ENCODE measurements around the gene WASF3. TPM values are rescaled to one million over a fixed set of nuclear protein-coding genes. Genes with fewer than 3 reads are reported as not detected.

Gene WASF3
- total and polyA plus RNA-seq, 12 donors, result 2.7 to 13.6 (median 8.8) TPM

DNA sequence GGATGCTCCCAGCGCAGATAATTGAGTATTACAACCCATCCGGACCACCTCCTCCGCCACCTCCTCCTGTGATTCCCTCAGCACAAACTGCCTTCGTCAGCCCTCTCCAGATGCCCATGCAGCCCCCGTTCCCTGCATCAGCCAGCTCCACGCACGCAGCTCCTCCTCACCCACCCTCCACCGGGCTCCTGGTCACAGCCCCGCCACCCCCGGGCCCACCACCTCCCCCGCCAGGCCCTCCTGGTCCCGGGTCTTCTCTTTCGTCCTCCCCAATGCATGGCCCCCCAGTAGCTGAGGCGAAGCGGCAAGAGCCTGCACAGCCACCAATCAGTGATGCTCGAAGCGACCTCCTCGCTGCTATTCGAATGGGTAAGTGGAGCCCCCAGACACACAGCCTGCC lies 125.1 kb downstream of the WASF3 start:
- TF ChIP-seq, protein P1, sequence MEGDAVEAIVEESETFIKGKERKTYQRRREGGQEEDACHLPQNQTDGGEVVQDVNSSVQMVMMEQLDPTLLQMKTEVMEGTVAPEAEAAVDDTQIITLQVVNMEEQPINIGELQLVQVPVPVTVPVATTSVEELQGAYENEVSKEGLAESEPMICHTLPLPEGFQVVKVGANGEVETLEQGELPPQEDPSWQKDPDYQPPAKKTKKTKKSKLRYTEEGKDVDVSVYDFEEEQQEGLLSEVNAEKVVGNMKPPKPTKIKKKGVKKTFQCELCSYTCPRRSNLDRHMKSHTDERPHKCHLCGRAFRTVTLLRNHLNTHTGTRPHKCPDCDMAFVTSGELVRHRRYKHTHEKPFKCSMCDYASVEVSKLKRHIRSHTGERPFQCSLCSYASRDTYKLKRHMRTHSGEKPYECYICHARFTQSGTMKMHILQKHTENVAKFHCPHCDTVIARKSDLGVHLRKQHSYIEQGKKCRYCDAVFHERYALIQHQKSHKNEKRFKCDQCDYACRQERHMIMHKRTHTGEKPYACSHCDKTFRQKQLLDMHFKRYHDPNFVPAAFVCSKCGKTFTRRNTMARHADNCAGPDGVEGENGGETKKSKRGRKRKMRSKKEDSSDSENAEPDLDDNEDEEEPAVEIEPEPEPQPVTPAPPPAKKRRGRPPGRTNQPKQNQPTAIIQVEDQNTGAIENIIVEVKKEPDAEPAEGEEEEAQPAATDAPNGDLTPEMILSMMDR (IDR thresholded peaks at IDR 0.05), result no peak
- no peak for DNase-seq
- no peaks in the 10 kb centered on the region for H3K4me1 ChIP-seq
- no peaks in the 10 kb centered on the region for H3K27me3 ChIP-seq
- 96 to 97% methylated on average over 19 of the region's 19 CpGs for WGBS, 2 donors
- H3K27ac ChIP-seq, result no peak overlapping the region
- no peak overlapping the region for H3K4me3 ChIP-seq
- no peaks in the 10 kb centered on the region for H3K9me3 ChIP-seq
- ATAC-seq, result peak in 1 of 8 donors; percentile 18
- H3K36me3 ChIP-seq, result peaks cover 0 to 73% (median 17%) of the 10 kb centered on the region in 9 donors
- intact Hi-C loops (cut with DNase I), result no loop called here

GRCh38 chr13:26685606-26686005 lies 128.1 kb downstream of the WASF3 start:
- WGBS, 2 donors, result 95% methylated on average over 22 of the region's 22 CpGs
- Histone ChIP-seq H3K4me1 (no peaks in the 10 kb centered on the region), H3K27me3 (no peaks in the 10 kb centered on the region), H3K27ac (no peak overlapping the region), H3K4me3 (no peak overlapping the region), H3K9me3 (peaks cover under 1 to 18% (median 12%) of the 10 kb centered on the region in 11 donors), H3K36me3 (peaks cover 0 to 96% (median 17%) of the 10 kb centered on the region in 9 donors)
- no peak for DNase-seq
- TF ChIP-seq, protein P1 (IDR thresholded peaks at IDR 0.05), result no peak
- no peak for ATAC-seq
- intact Hi-C loops (cut with DNase I), result no loop called here

DNA sequence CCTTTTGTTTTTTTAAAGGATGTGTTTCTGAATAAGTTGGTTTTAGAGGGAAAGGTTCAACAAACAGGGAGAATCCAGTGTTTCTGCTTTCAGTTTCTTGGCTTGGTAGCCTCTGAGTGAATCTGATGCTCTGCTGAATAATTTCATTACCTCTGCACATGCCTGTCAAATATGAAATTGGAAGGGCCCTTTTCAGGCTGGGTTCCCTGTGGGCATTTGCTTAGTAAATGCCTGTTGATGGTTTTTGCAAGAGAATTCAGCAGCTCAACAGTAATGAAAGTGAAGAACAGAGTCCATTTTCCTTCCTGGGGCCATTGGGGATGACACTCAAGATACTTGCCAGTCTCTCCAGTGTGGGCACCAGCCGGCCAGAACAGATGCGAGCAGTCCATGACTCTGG lies 128.8 kb downstream of the WASF3 start:
- 90 to 97% methylated on average over 2 of the region's 2 CpGs for WGBS, 2 donors
- DNase-seq, result no peak
- Histone ChIP-seq H3K36me3 (peaks cover 0 to 98% (median 17%) of the 10 kb centered on the region in 9 donors), H3K9me3 (peaks cover 2 to 25% (median 18%) of the 10 kb centered on the region in 11 donors), H3K4me1 (no peaks in the 10 kb centered on the region), H3K4me3 (no peak overlapping the region), H3K27ac (no peak overlapping the region), H3K27me3 (no peaks in the 10 kb centered on the region)
- no peak for ATAC-seq
- intact Hi-C loops (cut with DNase I), result no loop called here
- TF ChIP-seq, protein P1 (IDR thresholded peaks at IDR 0.05), result no peak

DNA sequence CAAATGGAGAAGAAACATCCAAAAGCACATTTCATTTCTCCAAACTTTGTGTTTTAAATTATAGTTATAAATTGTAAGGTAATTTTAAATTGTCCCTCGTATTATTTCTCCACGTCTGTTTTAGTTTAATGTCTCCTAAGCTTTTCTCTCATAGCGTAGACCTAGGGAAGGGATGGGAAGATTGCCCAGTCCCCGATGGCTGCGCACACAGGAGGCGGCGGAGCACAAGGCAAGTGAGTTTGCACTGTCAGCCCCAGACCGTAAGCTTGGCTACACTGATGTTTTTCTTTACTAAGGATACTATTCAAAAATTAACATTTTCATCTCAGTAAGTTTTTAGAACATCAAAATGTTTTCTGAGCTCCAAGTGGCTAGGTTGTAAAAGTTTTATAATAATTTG lies 130.8 kb downstream of the WASF3 start:
- Histone ChIP-seq H3K27ac (no peak overlapping the region), H3K9me3 (peaks cover 2 to 30% (median 19%) of the 10 kb centered on the region in 11 donors), H3K27me3 (no peaks in the 10 kb centered on the region), H3K4me1 (no peaks in the 10 kb centered on the region), H3K36me3 (peaks cover 0 to 81% (median 17%) of the 10 kb centered on the region in 9 donors), H3K4me3 (no peak overlapping the region)
- intact Hi-C loops (cut with DNase I), result no loop called here
- DNase-seq, result no peak
- no peak for ATAC-seq
- WGBS, 2 donors, result 91 to 96% methylated on average over 8 of the region's 8 CpGs
- TF ChIP-seq, protein P1 (IDR thresholded peaks at IDR 0.05), result no peak

Data from heart right ventricle (tissue), 16 donors.